Karpas-422 (cell line): Measurements from ENCODE around the gene SH3BP5L. TPM values are rescaled to one million over a fixed set of nuclear protein-coding genes. Genes with fewer than 3 reads are reported as not detected.
"Not testable (repeated sequence)": the region's sequence is repeated elsewhere in the genome, so short reads cannot be mapped to it uniquely, and the experiment has no call there.

ENCODE experiments used
- DNase-seq: peaks from one replicate; pipeline ENCODE4 v3.0.0-alpha.2; 2015
- H2AFZ ChIP-seq: fragments of 200-600 bp; sonication (generic); 2 replicates; pipeline ENCODE4 v1.6.1; 2014; ENCODE audit warnings: antibody characterized with exemption, low read length, mixed read lengths
- H3K27ac ChIP-seq: fragments of 200-600 bp; sonication (generic); 2 replicates; pipeline ENCODE4 v1.5.1; 2014; ENCODE audit warnings: mild to moderate bottlenecking, low read length, moderate library complexity
- H3K27me3 ChIP-seq: fragments of 200-600 bp; sonication (generic); 2 replicates; pipeline ENCODE4 v1.6.1; 2014; ENCODE audit warnings: low read length, mixed read lengths
- H3K36me3 ChIP-seq: fragments of 200-600 bp; sonication (generic); 2 replicates; pipeline ENCODE4 v1.6.1; 2014; ENCODE audit warnings: low read length, mixed read lengths; ENCODE audit not compliant: insufficient read depth
- H3K4me1 ChIP-seq: fragments of 200-600 bp; sonication (generic); 2 replicates; pipeline ENCODE4 v1.6.1; 2014; ENCODE audit warnings: mild to moderate bottlenecking, low read length, mixed read lengths
- H3K4me2 ChIP-seq: fragments of 200-600 bp; sonication (generic); 2 replicates; pipeline ENCODE4 v1.6.1; 2014; ENCODE audit warnings: low read length, low read depth, mild to moderate bottlenecking; ENCODE audit not compliant: poor library complexity, severe bottlenecking
- H3K4me3 ChIP-seq: fragments of 200-600 bp; sonication (generic); 2 replicates; pipeline ENCODE4 v1.5.1; 2014; ENCODE audit warnings: mild to moderate bottlenecking, antibody characterized with exemption, low read length, mixed read lengths
- H3K79me2 ChIP-seq: fragments of 200-600 bp; sonication (generic); 2 replicates; pipeline ENCODE4 v1.6.1; 2014; ENCODE audit warnings: mild to moderate bottlenecking, low read length, mixed read lengths
- H3K9ac ChIP-seq: fragments of 200-600 bp; sonication (generic); 2 replicates; pipeline ENCODE4 v1.6.0; 2014; ENCODE audit warnings: low read length
- H3K9me2 ChIP-seq: fragments of 200-600 bp; sonication (generic), shearing (Covaris generic); replicated peaks from 2 replicates; pipeline ENCODE4 v1.6.0; 2014; ENCODE audit warnings: mild to moderate bottlenecking, low read length, moderate library complexity; ENCODE audit not compliant: insufficient read depth
- H3K9me3 ChIP-seq: fragments of 300-700, 200-600 bp; sonication (generic); 2 replicates; pipeline ENCODE4 v1.6.1; 2014; ENCODE audit warnings: low read length, mixed read lengths
- H4K20me1 ChIP-seq: fragments of 200-600 bp; sonication (generic); 2 replicates; pipeline ENCODE4 v1.6.1; 2014; ENCODE audit warnings: mild to moderate bottlenecking, antibody characterized with exemption, low read length, low read depth; ENCODE audit not compliant: insufficient read depth
- total RNA-seq: library from RNA; depleted of rRNA; stranded (reverse); fragments of >200 nt; shearing (Covaris generic); gene quantifications from 2 replicates; pipeline ENCODE4 v1.2.3, GENCODE V29; 2014; ENCODE audit warnings: low replicate concordance

SH3BP5L gene
- total RNA-seq, 1 experiment from 2014 or later: 14.6 TPM

- Histone ChIP-seq H3K27me3 (no peaks in the 10 kb centered on the region), H3K79me2 (no peaks in the 10 kb centered on the region), H3K4me1 (peaks cover 9% of the 10 kb centered on the region), H3K9me3 (peaks cover 4% of the 10 kb centered on the region), H2AFZ (peak overlapping the region; percentile 73; the same call in 1 of the 2 replicates), H3K4me2 (no peak overlapping the region), H3K9me2 (no peaks in the 10 kb centered on the region), H3K9ac (no peak overlapping the region), H4K20me1 (no peaks in the 10 kb centered on the region), H3K27ac (peak overlapping the region; percentile 40; the same call in 1 of the 2 replicates), H3K36me3 (no peaks in the 10 kb centered on the region), H3K4me3 (no peak overlapping the region)
- DNase-seq: peak; percentile 55
These were observed 33.4 kb downstream of the SH3BP5L start for GRCh38 chr1:248792342-248792741.

GRCh38 chr1:248791010-248791409, 34.7 kb downstream of the SH3BP5L start:
- Histone ChIP-seq H3K36me3 (no peaks in the 10 kb centered on the region), H3K27ac (no peak overlapping the region), H3K27me3 (no peaks in the 10 kb centered on the region), H3K9me3 (peaks cover 4% of the 10 kb centered on the region), H3K4me1 (peaks cover 9% of the 10 kb centered on the region), H3K9me2 (no peaks in the 10 kb centered on the region), H3K4me2 (no peak overlapping the region), H3K79me2 (no peaks in the 10 kb centered on the region), H3K4me3 (no peak overlapping the region), H3K9ac (no peak overlapping the region), H4K20me1 (no peaks in the 10 kb centered on the region), H2AFZ (no peak overlapping the region)
- no peak for DNase-seq

GRCh38 chr1:248790456-248790855, 35.3 kb downstream of the SH3BP5L start:
- no peaks in the 10 kb centered on the region for H3K27me3 ChIP-seq
- H4K20me1 ChIP-seq: no peaks in the 10 kb centered on the region
- H3K9me3 ChIP-seq: peaks cover 4% of the 10 kb centered on the region
- no peak overlapping the region for H3K4me2 ChIP-seq
- no peak overlapping the region for H2AFZ ChIP-seq
- H3K4me1 ChIP-seq: peaks cover 9% of the 10 kb centered on the region
- no peak overlapping the region for H3K4me3 ChIP-seq
- no peak overlapping the region for H3K27ac ChIP-seq
- no peaks in the 10 kb centered on the region for H3K36me3 ChIP-seq
- no peak overlapping the region for H3K9ac ChIP-seq
- no peak for DNase-seq
- H3K79me2 ChIP-seq: no peaks in the 10 kb centered on the region
- H3K9me2 ChIP-seq: no peaks in the 10 kb centered on the region

GRCh38 chr1:248789337-248789736, 36.4 kb downstream of the SH3BP5L start:
- H3K9me3 ChIP-seq, H2AFZ ChIP-seq, H4K20me1 ChIP-seq, H3K9me2 ChIP-seq, H3K36me3 ChIP-seq, H3K9ac ChIP-seq, H3K4me1 ChIP-seq, H3K27me3 ChIP-seq, H3K4me2 ChIP-seq, H3K27ac ChIP-seq, H3K4me3 ChIP-seq, H3K79me2 ChIP-seq, DNase-seq: not testable (repeated sequence)

- Histone ChIP-seq H4K20me1 (no peaks in the 10 kb centered on the region), H3K79me2 (no peaks in the 10 kb centered on the region), H3K36me3 (no peaks in the 10 kb centered on the region), H2AFZ (no peak overlapping the region), H3K9ac (no peak overlapping the region), H3K27me3 (no peaks in the 10 kb centered on the region), H3K4me1 (peaks cover 9% of the 10 kb centered on the region), H3K9me3 (no peaks in the 10 kb centered on the region), H3K27ac (no peak overlapping the region), H3K9me2 (no peaks in the 10 kb centered on the region), H3K4me3 (no peak overlapping the region), H3K4me2 (no peak overlapping the region)
- no peak for DNase-seq
These were observed 37.4 kb downstream of the SH3BP5L start for GRCh38 chr1:248788327-248788726.

GRCh38 chr1:248787430-248787829, 38.3 kb downstream of the SH3BP5L start:
- Histone ChIP-seq H3K4me3 (no peak overlapping the region), H3K9me2 (no peaks in the 10 kb centered on the region), H3K27ac (no peak overlapping the region), H3K36me3 (no peaks in the 10 kb centered on the region), H3K4me1 (peaks cover 5% of the 10 kb centered on the region), H3K4me2 (no peak overlapping the region), H3K9ac (no peak overlapping the region), H4K20me1 (no peaks in the 10 kb centered on the region), H3K9me3 (no peaks in the 10 kb centered on the region), H3K27me3 (no peaks in the 10 kb centered on the region), H3K79me2 (no peaks in the 10 kb centered on the region), H2AFZ (no peak overlapping the region)
- DNase-seq: no peak

- Histone ChIP-seq H3K36me3 (no peaks in the 10 kb centered on the region), H3K4me3 (no peak overlapping the region), H2AFZ (no peak overlapping the region), H4K20me1 (no peaks in the 10 kb centered on the region), H3K9me2 (no peaks in the 10 kb centered on the region), H3K79me2 (no peaks in the 10 kb centered on the region), H3K9ac (no peak overlapping the region), H3K4me1 (no peaks in the 10 kb centered on the region), H3K27me3 (no peaks in the 10 kb centered on the region), H3K27ac (no peak overlapping the region), H3K4me2 (no peak overlapping the region), H3K9me3 (no peaks in the 10 kb centered on the region)
- no peak for DNase-seq
These were observed 39.6 kb downstream of the SH3BP5L start for GRCh38 chr1:248786156-248786555.

- Histone ChIP-seq H3K9me3 (no peaks in the 10 kb centered on the region), H3K27me3 (no peaks in the 10 kb centered on the region), H3K9ac (no peak overlapping the region), H3K4me3 (no peak overlapping the region), H2AFZ (no peak overlapping the region), H3K4me2 (no peak overlapping the region), H3K36me3 (no peaks in the 10 kb centered on the region), H3K9me2 (no peaks in the 10 kb centered on the region), H3K27ac (no peak overlapping the region), H3K79me2 (no peaks in the 10 kb centered on the region), H3K4me1 (no peaks in the 10 kb centered on the region), H4K20me1 (no peaks in the 10 kb centered on the region)
- DNase-seq: no peak
These were observed 42.3 kb downstream of the SH3BP5L start for GRCh38 chr1:248783367-248783766.
